ENCODE data around the gene FGF2.

Gene FGF2

GRCh38 chr4:122900314-122900713, 73.7 kb downstream of the FGF2 start:
- no peaks in the 10 kb centered on the region for H3K9me3 ChIP-seq (ENCODE audit: control insufficient read depth, insufficient read depth, low read length)
- H3K4me1 ChIP-seq (ENCODE audit: insufficient read depth, low read length): no peaks in the 10 kb centered on the region
- no peak overlapping the region for H3K9ac ChIP-seq (ENCODE audit: low read depth, low read length)
- peaks cover 5% of the 10 kb centered on the region; the same call in 1 of the 2 replicates for H3K36me3 ChIP-seq (ENCODE audit: insufficient read depth, low read length)

GRCh38 chr4:122901247-122902010, 74.8 kb downstream of the FGF2 start:
- Histone ChIP-seq H3K9me3 (ENCODE audit: control insufficient read depth, insufficient read depth, low read length) (no peaks in the 10 kb centered on the region), H3K36me3 (ENCODE audit: insufficient read depth, low read length) (no peaks in the 10 kb centered on the region), H3K4me1 (ENCODE audit: insufficient read depth, low read length) (no peaks in the 10 kb centered on the region), H3K9ac (ENCODE audit: low read depth, low read length) (no peak overlapping the region)

- Histone ChIP-seq H3K9ac (ENCODE audit: low read depth, low read length) (no peak overlapping the region), H3K4me1 (ENCODE audit: insufficient read depth, low read length) (no peaks in the 10 kb centered on the region; the same call in 1 of the 2 replicates), H3K36me3 (ENCODE audit: insufficient read depth, low read length) (no peaks in the 10 kb centered on the region)
Measured at GRCh38 chr4:122903766-122904288, 77.2 kb downstream of the FGF2 start.

GRCh38 chr4:122906859-122907305, 80.3 kb downstream of the FGF2 start:
- H3K9me3 ChIP-seq (ENCODE audit: control insufficient read depth, insufficient read depth, low read length): no peaks in the 10 kb centered on the region

More at GRCh38 chr4:122903766-122904288, 77.2 kb downstream of the FGF2 start:
- no peaks in the 10 kb centered on the region for H3K9me3 ChIP-seq (ENCODE audit: control insufficient read depth, insufficient read depth, low read length)

GRCh38 chr4:122908223-122908622, 81.6 kb downstream of the FGF2 start:
- Histone ChIP-seq H3K4me1 (ENCODE audit: insufficient read depth, low read length) (peaks cover 4% of the 10 kb centered on the region; the same call in 1 of the 2 replicates), H3K9ac (ENCODE audit: low read depth, low read length) (no peak overlapping the region), H3K9me3 (ENCODE audit: control insufficient read depth, insufficient read depth, low read length) (no peaks in the 10 kb centered on the region), H3K36me3 (ENCODE audit: insufficient read depth, low read length) (no peaks in the 10 kb centered on the region; the same call in 1 of the 2 replicates)

More at GRCh38 chr4:122906859-122907305, 80.3 kb downstream of the FGF2 start:
- Histone ChIP-seq H3K9ac (ENCODE audit: low read depth, low read length) (no peak overlapping the region), H3K36me3 (ENCODE audit: insufficient read depth, low read length) (no peaks in the 10 kb centered on the region; the same call in 1 of the 2 replicates), H3K4me1 (ENCODE audit: insufficient read depth, low read length) (peaks cover 4% of the 10 kb centered on the region; the same call in 1 of the 2 replicates)

- no peaks in the 10 kb centered on the region; the same call in 1 of the 2 replicates for H3K36me3 ChIP-seq (ENCODE audit: insufficient read depth, low read length)
- no peaks in the 10 kb centered on the region for H3K9me3 ChIP-seq (ENCODE audit: control insufficient read depth, insufficient read depth, low read length)
- H3K4me1 ChIP-seq (ENCODE audit: insufficient read depth, low read length): peaks cover 4% of the 10 kb centered on the region; the same call in 1 of the 2 replicates
- no peak overlapping the region for H3K9ac ChIP-seq (ENCODE audit: low read depth, low read length)
Measured at GRCh38 chr4:122909683-122910082, 83.1 kb downstream of the FGF2 start.

- Histone ChIP-seq H3K4me1 (ENCODE audit: insufficient read depth, low read length) (peaks cover 4% of the 10 kb centered on the region; the same call in 1 of the 2 replicates), H3K9ac (ENCODE audit: low read depth, low read length) (no peak overlapping the region), H3K9me3 (ENCODE audit: control insufficient read depth, insufficient read depth, low read length) (no peaks in the 10 kb centered on the region), H3K36me3 (ENCODE audit: insufficient read depth, low read length) (no peaks in the 10 kb centered on the region; the same call in 1 of the 2 replicates)
Measured at GRCh38 chr4:122911588-122911987, 85.0 kb downstream of the FGF2 start.

GRCh38 chr4:122912810-122913575, 86.4 kb downstream of the FGF2 start:
- Histone ChIP-seq H3K36me3 (ENCODE audit: insufficient read depth, low read length) (no peaks in the 10 kb centered on the region; the same call in 1 of the 2 replicates), H3K4me1 (ENCODE audit: insufficient read depth, low read length) (0 out of 2 replicates have a peak, but pooled peaks cover 4% of the 10 kb centered on the region), H3K9me3 (ENCODE audit: control insufficient read depth, insufficient read depth, low read length) (no peaks in the 10 kb centered on the region), H3K9ac (ENCODE audit: low read depth, low read length) (no peak overlapping the region)

GRCh38 chr4:122914292-122914904, 87.8 kb downstream of the FGF2 start:
- Histone ChIP-seq H3K9ac (ENCODE audit: low read depth, low read length) (no peak overlapping the region), H3K9me3 (ENCODE audit: control insufficient read depth, insufficient read depth, low read length) (no peaks in the 10 kb centered on the region), H3K4me1 (ENCODE audit: insufficient read depth, low read length) (0 out of 2 replicates have a peak, but pooled peaks cover 4% of the 10 kb centered on the region), H3K36me3 (ENCODE audit: insufficient read depth, low read length) (no peaks in the 10 kb centered on the region; the same call in 1 of the 2 replicates)

GRCh38 chr4:122914938-122915337, 88.3 kb downstream of the FGF2 start:
- Histone ChIP-seq H3K9me3 (ENCODE audit: control insufficient read depth, insufficient read depth, low read length) (no peaks in the 10 kb centered on the region), H3K4me1 (ENCODE audit: insufficient read depth, low read length) (no peaks in the 10 kb centered on the region), H3K36me3 (ENCODE audit: insufficient read depth, low read length) (no peaks in the 10 kb centered on the region; the same call in 1 of the 2 replicates), H3K9ac (ENCODE audit: low read depth, low read length) (no peak overlapping the region)

GRCh38 chr4:122917731-122918130, 91.1 kb downstream of the FGF2 start:
- Histone ChIP-seq H3K9ac (ENCODE audit: low read depth, low read length) (no peak overlapping the region), H3K36me3 (ENCODE audit: insufficient read depth, low read length) (no peaks in the 10 kb centered on the region), H3K4me1 (ENCODE audit: insufficient read depth, low read length) (peaks cover 4% of the 10 kb centered on the region; the same call in 1 of the 2 replicates), H3K9me3 (ENCODE audit: control insufficient read depth, insufficient read depth, low read length) (no peaks in the 10 kb centered on the region)

- H3K4me1 ChIP-seq (ENCODE audit: insufficient read depth, low read length): peaks cover 4% of the 10 kb centered on the region; the same call in 1 of the 2 replicates
- no peaks in the 10 kb centered on the region for H3K9me3 ChIP-seq (ENCODE audit: control insufficient read depth, insufficient read depth, low read length)
- no peaks in the 10 kb centered on the region for H3K36me3 ChIP-seq (ENCODE audit: insufficient read depth, low read length)
- no peak overlapping the region for H3K9ac ChIP-seq (ENCODE audit: low read depth, low read length)
Measured at GRCh38 chr4:122920473-122920872, 93.8 kb downstream of the FGF2 start.

- Histone ChIP-seq H3K36me3 (ENCODE audit: insufficient read depth, low read length) (no peaks in the 10 kb centered on the region), H3K9me3 (ENCODE audit: control insufficient read depth, insufficient read depth, low read length) (no peaks in the 10 kb centered on the region), H3K4me1 (ENCODE audit: insufficient read depth, low read length) (peaks cover 4% of the 10 kb centered on the region; the same call in 1 of the 2 replicates), H3K9ac (ENCODE audit: low read depth, low read length) (peak overlapping the region; percentile 91; the same call in 1 of the 2 replicates)
Measured at GRCh38 chr4:122921300-122921699, 94.7 kb downstream of the FGF2 start.
